Measurements from ENCODE around the gene ABCD4.

ABCD4 gene

GRCh38 chr14:74255281-74255680 lies 47.5 kb downstream of the ABCD4 start:
- DNase-seq, result no peak
- H3K27ac ChIP-seq, result no peak overlapping the region
- no peak overlapping the region for H3K4me3 ChIP-seq (ENCODE audit: low read depth, low read length)
- in situ Hi-C loops (cut with HindIII; ENCODE audit: low pct_ligation_motif_present, low sequenced_read_pairs), result no loop called here
- TF ChIP-seq CTCF (IDR thresholded peaks at IDR 0.05; ENCODE audit: low read depth, low read length, missing control alignments), result no peak
- H3K36me3 ChIP-seq (replicated peaks), result no peaks in the 10 kb centered on the region
- H3K27me3 ChIP-seq (replicated peaks), result no peaks in the 10 kb centered on the region

- peaks cover 28% of the 10 kb centered on the region for H3K27me3 ChIP-seq (replicated peaks)
- H3K4me3 ChIP-seq (ENCODE audit: low read depth, low read length), result no peak overlapping the region
- no peak for TF ChIP-seq CTCF (IDR thresholded peaks at IDR 0.05; ENCODE audit: low read depth, low read length, missing control alignments)
- no peak overlapping the region for H3K27ac ChIP-seq
- H3K36me3 ChIP-seq (replicated peaks), result no peaks in the 10 kb centered on the region
- in situ Hi-C loops (cut with HindIII; ENCODE audit: low pct_ligation_motif_present, low sequenced_read_pairs), result no loop called here
- no peak for DNase-seq
Measured at GRCh38 chr14:74249433-74250375, 53.0 kb downstream of the ABCD4 start.

- no peak for DNase-seq
- no peak overlapping the region for H3K27ac ChIP-seq
- TF ChIP-seq CTCF (IDR thresholded peaks at IDR 0.05; ENCODE audit: low read depth, low read length, missing control alignments), result no peak
- no peak overlapping the region for H3K4me3 ChIP-seq (ENCODE audit: low read depth, low read length)
- peaks cover 44% of the 10 kb centered on the region for H3K27me3 ChIP-seq (replicated peaks)
- H3K36me3 ChIP-seq (replicated peaks), result no peaks in the 10 kb centered on the region
- in situ Hi-C loops (cut with HindIII; ENCODE audit: low pct_ligation_motif_present, low sequenced_read_pairs), result no loop called here
Measured at GRCh38 chr14:74248017-74248416, 54.7 kb downstream of the ABCD4 start.

GRCh38 chr14:74246542-74246941 lies 56.2 kb downstream of the ABCD4 start:
- Histone ChIP-seq H3K27me3 (replicated peaks) (peaks cover 57% of the 10 kb centered on the region), H3K27ac (no peak overlapping the region), H3K4me3 (ENCODE audit: low read depth, low read length) (no peak overlapping the region), H3K36me3 (replicated peaks) (no peaks in the 10 kb centered on the region)
- DNase-seq, result no peak
- in situ Hi-C loops (cut with HindIII; ENCODE audit: low pct_ligation_motif_present, low sequenced_read_pairs), result no loop called here
- no peak for TF ChIP-seq CTCF (IDR thresholded peaks at IDR 0.05; ENCODE audit: low read depth, low read length, missing control alignments)

GRCh38 chr14:74245292-74245691 lies 57.4 kb downstream of the ABCD4 start:
- H3K27ac ChIP-seq, result no peak overlapping the region
- in situ Hi-C loops (cut with HindIII; ENCODE audit: low pct_ligation_motif_present, low sequenced_read_pairs), result no loop called here
- peaks cover 69% of the 10 kb centered on the region for H3K27me3 ChIP-seq (replicated peaks)
- H3K4me3 ChIP-seq (ENCODE audit: low read depth, low read length), result no peak overlapping the region
- DNase-seq, result no peak
- H3K36me3 ChIP-seq (replicated peaks), result no peaks in the 10 kb centered on the region
- no peak for TF ChIP-seq CTCF (IDR thresholded peaks at IDR 0.05; ENCODE audit: low read depth, low read length, missing control alignments)

Data from brain microvascular endothelial cell (primary cell).